Measurements from ENCODE around the gene ANKS1B. TPM values are rescaled to one million over a fixed set of nuclear protein-coding genes. Genes with fewer than 3 reads are reported as not detected.

Gene ANKS1B
- total RNA-seq, 1 donor: 47.0 TPM

DNA sequence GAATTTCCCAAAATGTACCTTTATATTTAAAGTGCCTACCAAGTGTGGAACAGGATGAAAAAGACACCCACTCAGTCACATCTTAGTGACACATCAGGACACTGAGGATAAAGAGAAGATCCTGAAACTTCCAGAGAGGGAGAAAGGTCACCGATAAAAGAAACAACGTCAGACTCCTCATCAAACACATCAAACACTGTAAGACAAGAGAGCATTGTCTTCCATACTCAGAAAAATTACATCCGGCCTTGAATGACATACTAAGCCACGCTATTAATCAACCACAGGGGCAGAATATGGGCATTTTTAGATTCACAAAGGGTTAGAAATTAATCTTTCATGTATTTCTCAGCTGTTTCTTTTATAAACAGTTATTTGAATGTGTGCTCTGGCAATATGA, 849.4 kb downstream of the ANKS1B start:
- no peak overlapping the region for H3K4me3 ChIP-seq (ENCODE audit: low read depth, low read length)
- TF ChIP-seq, protein P1, sequence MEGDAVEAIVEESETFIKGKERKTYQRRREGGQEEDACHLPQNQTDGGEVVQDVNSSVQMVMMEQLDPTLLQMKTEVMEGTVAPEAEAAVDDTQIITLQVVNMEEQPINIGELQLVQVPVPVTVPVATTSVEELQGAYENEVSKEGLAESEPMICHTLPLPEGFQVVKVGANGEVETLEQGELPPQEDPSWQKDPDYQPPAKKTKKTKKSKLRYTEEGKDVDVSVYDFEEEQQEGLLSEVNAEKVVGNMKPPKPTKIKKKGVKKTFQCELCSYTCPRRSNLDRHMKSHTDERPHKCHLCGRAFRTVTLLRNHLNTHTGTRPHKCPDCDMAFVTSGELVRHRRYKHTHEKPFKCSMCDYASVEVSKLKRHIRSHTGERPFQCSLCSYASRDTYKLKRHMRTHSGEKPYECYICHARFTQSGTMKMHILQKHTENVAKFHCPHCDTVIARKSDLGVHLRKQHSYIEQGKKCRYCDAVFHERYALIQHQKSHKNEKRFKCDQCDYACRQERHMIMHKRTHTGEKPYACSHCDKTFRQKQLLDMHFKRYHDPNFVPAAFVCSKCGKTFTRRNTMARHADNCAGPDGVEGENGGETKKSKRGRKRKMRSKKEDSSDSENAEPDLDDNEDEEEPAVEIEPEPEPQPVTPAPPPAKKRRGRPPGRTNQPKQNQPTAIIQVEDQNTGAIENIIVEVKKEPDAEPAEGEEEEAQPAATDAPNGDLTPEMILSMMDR (IDR thresholded peaks at IDR 0.05; ENCODE audit: insufficient read depth, low read length): no peak
- no peak for DNase-seq (ENCODE audit: low read depth)

DNA sequence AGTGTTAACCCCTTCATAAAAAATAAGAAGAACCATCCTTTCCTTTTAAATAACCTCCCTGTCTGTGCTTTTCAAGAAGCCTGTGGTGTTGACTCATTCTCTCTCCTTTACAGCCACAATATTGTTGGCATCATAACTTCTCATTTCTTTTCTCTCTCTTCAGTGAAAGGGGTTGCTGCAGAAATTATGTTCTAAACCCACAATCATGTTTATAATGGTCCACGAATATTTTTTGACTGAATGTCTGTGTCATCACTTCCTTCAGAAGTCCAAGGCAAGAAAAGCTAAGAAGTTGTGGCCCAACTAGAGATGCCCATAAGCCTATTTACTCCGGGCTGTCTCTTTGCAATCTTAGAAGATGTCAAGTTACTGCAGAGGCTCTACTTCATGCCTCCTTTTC, 851.3 kb downstream of the ANKS1B start:
- no peak for DNase-seq (ENCODE audit: low read depth)
- H3K4me3 ChIP-seq (ENCODE audit: low read depth, low read length): no peak overlapping the region
- TF ChIP-seq, protein P1 (IDR thresholded peaks at IDR 0.05; ENCODE audit: insufficient read depth, low read length): no peak

DNA sequence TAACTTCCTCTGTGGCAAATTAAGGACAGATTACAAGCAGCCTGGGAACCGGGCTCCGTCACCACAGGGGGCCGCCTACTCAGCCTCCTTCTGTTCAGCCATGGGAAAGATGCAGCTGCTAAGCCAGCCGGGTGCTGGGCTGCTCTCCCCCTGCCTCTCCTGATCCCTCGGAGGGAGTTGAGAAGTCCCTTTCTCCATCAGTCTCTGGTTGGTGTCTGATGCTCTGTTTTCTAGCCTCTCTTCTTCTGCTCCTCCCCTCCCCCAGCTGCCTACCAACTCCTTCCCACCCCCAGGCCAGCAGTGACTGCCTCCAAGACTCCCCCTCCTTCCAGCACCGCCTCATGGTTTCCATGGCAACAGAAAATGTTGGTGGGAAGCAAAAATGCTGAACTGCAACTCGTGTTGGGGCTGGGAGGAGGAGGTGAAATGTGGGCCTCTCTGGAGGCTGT, 853.0 kb downstream of the ANKS1B start:
- no peak for DNase-seq (ENCODE audit: low read depth)
- no peak overlapping the region for H3K4me3 ChIP-seq (ENCODE audit: low read depth, low read length)
- TF ChIP-seq, protein P1 (IDR thresholded peaks at IDR 0.05; ENCODE audit: insufficient read depth, low read length): no peak

DNA sequence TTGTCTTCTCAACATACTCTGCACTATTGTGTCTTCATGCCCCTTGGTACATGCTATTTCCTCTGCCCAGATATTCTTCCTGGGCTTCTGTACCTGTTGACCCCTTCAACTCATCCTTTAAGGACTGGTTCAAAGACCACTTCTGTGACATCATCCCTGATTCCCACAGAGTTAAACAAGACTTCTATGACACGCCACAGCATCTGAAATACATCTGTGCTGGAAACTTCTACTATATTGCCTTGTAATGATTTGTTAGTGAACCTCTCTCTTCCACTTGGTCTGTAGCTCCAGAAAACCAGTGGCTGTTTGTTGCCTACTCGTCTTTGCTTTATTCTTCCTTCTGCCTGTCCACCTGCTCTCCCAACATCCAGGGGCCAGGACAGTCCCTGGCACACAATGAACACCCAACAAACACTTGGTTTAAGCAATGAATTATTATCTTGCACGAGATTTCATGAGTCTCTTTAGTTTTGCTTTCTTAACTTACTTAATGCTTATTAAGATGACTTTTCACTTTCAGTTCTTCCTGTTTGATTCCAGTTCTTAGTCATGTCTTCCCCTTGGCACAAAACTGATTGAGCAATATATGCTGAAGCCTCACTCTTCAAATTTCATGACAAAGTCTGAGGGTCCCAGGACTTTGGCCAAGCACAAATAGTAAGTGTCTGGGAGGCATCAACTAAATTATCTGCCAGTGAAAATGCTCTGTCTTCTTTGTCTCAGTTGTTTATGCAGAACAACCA, 853.8 kb downstream of the ANKS1B start:
- TF ChIP-seq, protein P1 (IDR thresholded peaks at IDR 0.05; ENCODE audit: insufficient read depth, low read length): no peak
- H3K4me3 ChIP-seq (ENCODE audit: low read depth, low read length): no peak overlapping the region
- no peak for DNase-seq (ENCODE audit: low read depth)

DNA sequence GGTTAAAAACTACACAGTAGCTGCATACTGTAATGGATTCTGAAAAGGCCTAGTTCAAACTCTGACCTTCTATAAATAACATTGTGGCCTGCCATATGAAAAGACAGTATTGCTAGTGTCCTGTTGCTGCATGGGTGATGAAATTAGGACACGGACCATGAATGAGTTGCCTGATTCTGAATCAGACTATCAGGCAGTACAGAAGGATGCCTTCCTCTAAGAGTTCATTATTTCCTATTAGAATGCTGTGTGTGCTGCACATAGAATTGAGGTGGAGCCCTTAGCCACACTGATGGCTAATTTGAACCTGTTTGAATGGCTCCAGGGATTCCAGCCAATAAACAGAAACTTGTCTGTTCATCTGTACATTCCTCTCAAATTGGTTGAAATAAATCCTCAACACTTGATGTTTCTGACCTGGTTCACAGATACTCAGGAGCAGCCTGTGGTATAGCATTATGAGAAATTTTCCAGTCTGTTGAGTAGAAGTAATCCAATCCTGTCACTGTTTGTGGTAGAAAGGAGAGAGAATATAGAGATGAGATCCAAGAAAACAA, 856.4 kb downstream of the ANKS1B start:
- DNase-seq (ENCODE audit: low read depth): no peak
- H3K4me3 ChIP-seq (ENCODE audit: low read depth, low read length): no peak overlapping the region
- TF ChIP-seq, protein P1 (IDR thresholded peaks at IDR 0.05; ENCODE audit: insufficient read depth, low read length): no peak

DNA sequence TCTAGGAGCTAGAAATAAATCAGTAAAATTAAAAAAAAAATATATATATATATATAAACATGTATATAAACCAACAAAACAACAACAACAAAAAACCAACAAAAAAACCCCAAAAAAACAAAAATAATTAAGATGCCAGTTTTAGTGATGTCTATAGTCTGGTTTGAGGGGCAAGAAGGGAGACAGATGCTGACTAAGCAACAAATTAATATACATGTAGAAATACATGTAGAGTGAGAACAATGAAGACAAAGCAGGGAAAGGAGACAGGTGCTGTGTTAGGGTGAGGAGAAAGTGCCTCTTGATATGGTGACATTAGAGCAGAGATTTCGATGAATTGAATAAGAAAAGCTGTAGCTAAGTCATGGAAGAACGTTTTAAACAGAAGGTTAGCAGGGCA, 861.8 kb downstream of the ANKS1B start:
- TF ChIP-seq, protein P1 (IDR thresholded peaks at IDR 0.05; ENCODE audit: insufficient read depth, low read length): no peak
- no peak overlapping the region for H3K4me3 ChIP-seq (ENCODE audit: low read depth, low read length)
- DNase-seq (ENCODE audit: low read depth): no peak

Measured in fibroblast of the aortic adventitia (primary cell).